ENCODE measurements around the gene CD180. TPM values are rescaled to one million over a fixed set of nuclear protein-coding genes. Genes with fewer than 3 reads are reported as not detected.

CD180 gene
- total and polyA plus RNA-seq, 2 donors (not counting 1 experiment from before 2014, with no cell fraction given), result 0.28 TPM; not detected in 1

DNA sequence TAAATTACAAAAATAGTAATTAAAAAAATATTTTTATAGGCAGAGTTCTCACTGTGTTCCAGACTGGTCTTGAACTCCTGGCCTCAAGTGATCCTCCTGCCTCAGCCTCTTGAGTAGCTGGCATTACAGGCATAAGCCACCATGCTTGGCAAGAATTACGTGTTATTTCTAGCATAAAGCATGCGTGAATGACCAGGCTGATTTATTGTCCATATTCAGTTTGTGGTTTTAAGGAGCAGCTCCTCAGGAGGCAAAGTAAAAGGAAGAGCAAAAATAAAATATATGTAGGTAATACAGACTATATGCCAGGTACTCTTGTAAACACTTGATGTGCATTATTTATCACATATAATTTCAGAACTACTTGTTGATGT, 7.1 kb upstream of the CD180 start:
- DNase-seq (ENCODE audit: low read depth in 2 of 2), result peak in 1 of 2 donors; percentile 30
- no peaks in the 10 kb centered on the region for H4K20me1 ChIP-seq (ENCODE audit: control insufficient read depth, extremely low read depth, insufficient read depth, low read length)
- TF ChIP-seq EZH2 (IDR thresholded peaks at IDR 0.05; ENCODE audit: low read length, missing control alignments) (no peak), CTCF (conservative IDR thresholded peaks at IDR 0.05 in 1 of 2, IDR thresholded peaks at IDR 0.05 in 1 of 2; ENCODE audit: low read depth in 1 of 2, low read length in 2 of 2) (no peak)

DNA sequence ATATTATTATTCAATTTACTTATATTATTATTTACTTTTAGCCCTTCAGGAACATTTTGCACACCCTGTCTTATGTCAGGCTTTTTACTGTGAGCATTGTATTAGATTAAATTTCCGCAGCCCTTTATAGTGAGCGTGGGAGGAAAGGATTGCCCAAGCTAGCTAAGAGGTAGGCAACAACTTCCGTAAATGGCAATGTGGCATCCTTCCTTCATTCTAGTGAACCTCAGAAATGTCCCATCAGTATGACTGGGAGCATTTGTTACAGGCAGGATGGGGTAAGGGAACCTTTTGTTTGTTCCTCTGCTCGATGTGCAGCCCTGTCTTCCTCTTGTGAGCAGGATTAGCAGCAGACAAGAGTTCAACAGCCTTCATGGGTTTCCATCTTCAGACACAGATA, 6.2 kb upstream of the CD180 start:
- Histone ChIP-seq H2AFZ (ENCODE audit: low read length) (no peak overlapping the region), H3K4me1 (ENCODE audit: control insufficient read depth, extremely low read depth, insufficient read depth, low read length) (no peaks in the 10 kb centered on the region), H3K27me3 (ENCODE audit: control insufficient read depth, insufficient read depth, low read length) (no peaks in the 10 kb centered on the region), H3K9me3 (ENCODE audit: control insufficient read depth, insufficient read depth, low read depth, low read length) (no peaks in the 10 kb centered on the region), H3K9ac (ENCODE audit: insufficient read depth, low read length) (no peak overlapping the region), H3K27ac (ENCODE audit: insufficient read depth, low read length) (no peak overlapping the region), H3K4me2 (ENCODE audit: extremely low read depth, insufficient read depth, low read length) (no peak overlapping the region), H3K4me3 (replicated peaks in 1 of 4; ENCODE audit: control extremely low read depth in 1 of 4, insufficient read depth in 1 of 4, low read depth in 3 of 4, low read length in 4 of 4) (no peak overlapping the region), H3K36me3 (ENCODE audit: control insufficient read depth, insufficient read depth, low read length) (no peaks in the 10 kb centered on the region), H4K20me1 (ENCODE audit: control insufficient read depth, extremely low read depth, insufficient read depth, low read length) (no peaks in the 10 kb centered on the region), H3K79me2 (ENCODE audit: control insufficient read depth, insufficient read depth, low read length) (no peaks in the 10 kb centered on the region)
- TF ChIP-seq EZH2 (IDR thresholded peaks at IDR 0.05; ENCODE audit: low read length, missing control alignments), result no peak
- no peak for TF ChIP-seq CTCF (conservative IDR thresholded peaks at IDR 0.05 in 1 of 2, IDR thresholded peaks at IDR 0.05 in 1 of 2; ENCODE audit: low read depth in 1 of 2, low read length in 2 of 2)
- no peak for DNase-seq (ENCODE audit: low read depth in 2 of 2)

More for the DNA sequence above, 7.1 kb upstream of the CD180 start:
- Histone ChIP-seq H3K36me3 (ENCODE audit: control insufficient read depth, insufficient read depth, low read length) (no peaks in the 10 kb centered on the region), H3K9me3 (ENCODE audit: control insufficient read depth, insufficient read depth, low read depth, low read length) (no peaks in the 10 kb centered on the region), H3K4me1 (ENCODE audit: control insufficient read depth, extremely low read depth, insufficient read depth, low read length) (no peaks in the 10 kb centered on the region), H3K27ac (ENCODE audit: insufficient read depth, low read length) (no peak overlapping the region), H3K79me2 (ENCODE audit: control insufficient read depth, insufficient read depth, low read length) (no peaks in the 10 kb centered on the region), H3K9ac (ENCODE audit: insufficient read depth, low read length) (no peak overlapping the region), H2AFZ (ENCODE audit: low read length) (no peak overlapping the region), H3K4me2 (ENCODE audit: extremely low read depth, insufficient read depth, low read length) (no peak overlapping the region), H3K27me3 (ENCODE audit: control insufficient read depth, insufficient read depth, low read length) (no peaks in the 10 kb centered on the region), H3K4me3 (replicated peaks in 1 of 4; ENCODE audit: control extremely low read depth in 1 of 4, insufficient read depth in 1 of 4, low read depth in 3 of 4, low read length in 4 of 4) (no peak overlapping the region)

GRCh38 chr5:67201897-67202549, 5.4 kb upstream of the CD180 start:
- TF ChIP-seq EZH2 (IDR thresholded peaks at IDR 0.05; ENCODE audit: low read length, missing control alignments) (no peak), CTCF (conservative IDR thresholded peaks at IDR 0.05 in 1 of 2, IDR thresholded peaks at IDR 0.05 in 1 of 2; ENCODE audit: low read depth in 1 of 2, low read length in 2 of 2) (no peak)
- Histone ChIP-seq H3K4me2 (ENCODE audit: extremely low read depth, insufficient read depth, low read length) (no peak overlapping the region), H3K9ac (ENCODE audit: insufficient read depth, low read length) (no peak overlapping the region), H3K4me3 (replicated peaks in 1 of 4; ENCODE audit: control extremely low read depth in 1 of 4, insufficient read depth in 1 of 4, low read depth in 3 of 4, low read length in 4 of 4) (no peak overlapping the region), H4K20me1 (ENCODE audit: control insufficient read depth, extremely low read depth, insufficient read depth, low read length) (no peaks in the 10 kb centered on the region), H2AFZ (ENCODE audit: low read length) (no peak overlapping the region), H3K79me2 (ENCODE audit: control insufficient read depth, insufficient read depth, low read length) (no peaks in the 10 kb centered on the region), H3K9me3 (ENCODE audit: control insufficient read depth, insufficient read depth, low read depth, low read length) (no peaks in the 10 kb centered on the region), H3K27ac (ENCODE audit: insufficient read depth, low read length) (no peak overlapping the region), H3K36me3 (ENCODE audit: control insufficient read depth, insufficient read depth, low read length) (no peaks in the 10 kb centered on the region), H3K27me3 (ENCODE audit: control insufficient read depth, insufficient read depth, low read length) (no peaks in the 10 kb centered on the region), H3K4me1 (ENCODE audit: control insufficient read depth, extremely low read depth, insufficient read depth, low read length) (no peaks in the 10 kb centered on the region)
- no peak for DNase-seq (ENCODE audit: low read depth in 2 of 2)
